GM21576 (cell line): ENCODE measurements around the gene FBXO28.
"Not testable (repeated sequence)": the region's sequence is repeated elsewhere in the genome, so short reads cannot be mapped to it uniquely, and the experiment has no call there.

Source experiments
- ATAC-seq: cut with Tn5 transposase; IDR thresholded peaks from one replicate; pipeline ENCODE4 v1.9.1; 2021; ENCODE audit warnings: mild to moderate bottlenecking, moderate library complexity; ENCODE audit not compliant: unreplicated experiment

Gene FBXO28

DNA sequence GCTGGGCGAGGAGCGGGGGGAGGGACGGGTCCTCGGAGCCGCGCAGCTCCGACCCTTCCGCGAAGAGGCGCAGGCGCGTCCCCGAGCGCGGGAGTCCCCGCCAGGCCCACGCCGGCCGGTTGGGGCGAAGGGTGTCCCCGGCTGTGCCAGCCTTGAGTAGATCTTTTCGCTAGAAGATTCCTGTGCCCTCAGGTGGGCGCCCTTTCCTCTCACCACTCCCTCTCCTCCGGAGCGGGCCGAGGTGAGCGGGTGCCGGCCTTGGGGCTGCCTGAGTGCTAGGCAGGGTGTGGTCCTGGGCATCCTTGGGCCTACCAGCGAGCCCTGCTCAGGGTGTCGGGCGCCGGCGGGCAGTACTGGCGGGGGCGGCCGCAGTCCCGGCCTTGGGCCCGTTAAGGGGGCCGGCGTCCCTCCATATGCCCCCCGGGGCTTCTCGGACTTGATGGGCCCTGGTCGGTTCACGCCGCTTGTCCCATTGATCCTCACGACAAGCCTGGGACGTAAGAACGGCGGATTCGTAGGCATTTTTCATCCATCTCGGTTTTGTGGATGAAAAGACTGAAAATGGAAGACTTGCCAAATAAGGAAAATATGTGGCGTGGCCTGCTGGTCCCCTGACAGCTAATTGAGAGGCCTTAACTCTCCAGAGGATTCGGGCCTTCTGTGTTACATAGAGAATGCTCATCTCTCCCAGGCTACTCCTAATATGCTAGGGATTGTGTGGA, 69.8 kb downstream of the FBXO28 start:
- peak; percentile 37 for ATAC-seq

DNA sequence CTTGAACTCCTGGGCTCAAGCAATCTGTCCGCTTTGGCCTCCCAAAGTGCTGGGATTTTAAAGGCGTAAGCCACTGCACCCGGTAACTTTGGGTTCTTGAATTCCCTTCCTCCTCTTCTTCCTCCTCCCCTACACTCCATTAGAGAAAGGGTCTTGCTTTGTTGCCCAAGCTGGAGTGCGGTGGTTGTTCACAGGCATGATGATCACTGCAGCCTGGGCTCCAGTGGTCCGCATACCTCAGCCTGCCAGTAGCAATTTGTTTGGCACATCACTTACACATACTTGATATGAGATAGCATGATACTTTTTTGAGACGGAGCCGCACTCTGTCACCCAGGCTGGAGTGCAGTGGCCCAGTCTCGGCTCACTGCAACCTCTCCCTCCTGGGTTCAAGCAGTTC, 71.3 kb downstream of the FBXO28 start:
- ATAC-seq: no peak

GRCh38 chr1:224188286-224188685, 74.4 kb downstream of the FBXO28 start:
- no peak for ATAC-seq

DNA sequence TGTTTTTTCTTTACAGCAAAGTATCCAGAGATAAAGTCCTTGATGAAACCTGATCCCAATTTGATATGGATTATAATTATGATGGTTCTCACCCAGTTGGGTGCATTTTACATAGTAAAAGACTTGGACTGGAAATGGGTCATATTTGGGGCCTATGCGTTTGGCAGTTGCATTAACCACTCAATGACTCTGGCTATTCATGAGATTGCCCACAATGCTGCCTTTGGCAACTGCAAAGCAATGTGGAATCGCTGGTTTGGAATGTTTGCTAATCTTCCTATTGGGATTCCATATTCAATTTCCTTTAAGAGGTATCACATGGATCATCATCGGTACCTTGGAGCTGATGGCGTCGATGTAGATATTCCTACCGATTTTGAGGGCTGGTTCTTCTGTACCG, 75.7 kb downstream of the FBXO28 start:
- no peak for ATAC-seq

DNA sequence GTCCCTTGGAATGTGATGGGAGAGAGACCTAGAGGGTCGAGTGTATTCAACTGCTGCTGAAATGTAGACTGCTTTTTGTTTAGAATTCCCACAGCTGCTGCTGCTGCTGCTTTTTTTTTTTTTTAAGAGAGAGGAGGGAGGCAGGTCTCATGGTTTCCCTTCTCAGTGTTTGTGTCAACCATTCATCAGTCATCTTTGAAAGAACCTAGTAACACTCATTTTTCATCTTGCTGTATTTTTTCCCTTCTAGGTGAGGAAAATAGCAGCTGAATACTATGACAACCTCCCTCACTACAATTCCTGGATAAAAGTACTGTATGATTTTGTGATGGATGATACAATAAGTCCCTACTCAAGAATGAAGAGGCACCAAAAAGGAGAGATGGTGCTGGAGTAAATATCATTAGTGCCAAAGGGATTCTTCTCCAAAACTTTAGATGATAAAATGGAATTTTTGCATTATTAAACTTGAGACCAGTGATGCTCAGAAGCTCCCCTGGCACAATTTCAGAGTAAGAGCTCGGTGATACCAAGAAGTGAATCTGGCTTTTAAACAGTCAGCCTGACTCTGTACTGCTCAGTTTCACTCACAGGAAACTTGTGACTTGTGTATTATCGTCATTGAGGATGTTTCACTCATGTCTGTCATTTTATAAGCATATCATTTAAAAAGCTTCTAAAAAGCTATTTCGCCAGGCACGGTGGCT, 78.3 kb downstream of the FBXO28 start:
- ATAC-seq: no peak

DNA sequence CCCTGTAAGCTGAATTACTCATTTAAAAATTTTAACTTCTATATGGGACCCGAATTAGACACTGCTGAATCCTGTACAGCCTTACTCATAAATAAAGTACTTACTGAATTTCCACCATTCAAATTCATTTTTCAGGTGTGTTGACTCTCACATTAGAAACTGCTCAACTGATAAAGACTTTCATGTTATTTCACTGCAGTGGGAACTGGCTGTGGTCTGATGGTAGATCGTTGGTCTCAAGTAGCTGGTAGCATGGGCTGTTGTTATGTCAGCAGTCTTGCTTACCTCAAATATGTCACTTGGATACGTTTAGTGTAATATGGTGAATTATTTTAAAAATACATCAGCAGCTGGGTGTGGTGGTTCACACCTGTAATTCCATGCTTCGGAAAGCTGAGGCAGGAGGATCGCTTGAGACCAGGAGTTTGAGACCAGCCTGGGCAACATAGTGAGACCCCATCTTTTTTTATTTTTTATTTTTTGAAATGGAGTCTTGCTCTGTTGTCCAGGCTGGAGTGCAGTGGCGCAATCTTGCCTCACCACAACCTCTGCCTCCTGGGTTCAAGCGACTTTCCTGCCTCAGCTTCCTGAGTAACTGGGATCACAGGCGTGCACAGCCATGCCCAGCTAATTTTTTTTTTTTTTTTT, 79.5 kb downstream of the FBXO28 start:
- no peak for ATAC-seq

GRCh38 chr1:224196813-224197600, 83.1 kb downstream of the FBXO28 start:
- no peak for ATAC-seq

DNA sequence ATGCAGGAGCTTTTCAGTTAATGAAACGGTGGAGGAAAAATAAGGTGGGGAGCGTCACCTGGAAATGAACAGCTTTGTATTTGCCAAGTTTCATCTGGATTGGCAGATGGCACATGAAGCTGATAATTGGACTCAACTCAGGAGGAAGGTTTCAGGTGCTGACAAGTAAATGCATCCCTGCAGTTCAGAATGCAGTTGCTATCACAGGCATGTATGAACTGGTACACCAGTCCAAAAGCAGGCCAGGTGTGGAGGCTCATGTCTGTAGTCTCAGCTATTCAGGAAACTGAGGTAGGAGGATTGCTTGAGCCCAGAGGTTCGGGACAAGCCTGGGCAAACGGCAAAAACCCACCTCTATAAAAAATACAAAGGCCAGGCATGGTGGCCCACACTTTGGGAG, 84.7 kb downstream of the FBXO28 start:
- ATAC-seq: no peak

DNA sequence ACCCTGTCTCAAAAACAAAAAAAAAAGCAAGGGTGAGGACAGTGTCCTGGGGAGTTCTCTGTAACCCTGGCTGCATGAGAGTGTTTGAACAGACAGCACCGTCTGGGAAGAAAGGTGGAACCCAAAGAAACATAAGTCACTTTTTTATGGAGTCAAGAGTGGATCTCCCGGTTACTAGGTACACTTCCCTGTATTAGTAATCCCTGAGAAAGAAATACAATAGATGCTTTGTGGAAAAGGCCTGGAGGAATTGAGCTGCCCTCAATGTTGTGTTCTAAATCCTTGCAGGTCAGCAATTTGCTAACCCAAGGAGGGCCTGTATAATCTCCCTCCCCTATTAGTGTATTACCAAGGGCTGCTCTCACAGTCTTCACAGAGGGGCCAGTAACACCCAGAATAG, 85.8 kb downstream of the FBXO28 start:
- ATAC-seq: no peak

DNA sequence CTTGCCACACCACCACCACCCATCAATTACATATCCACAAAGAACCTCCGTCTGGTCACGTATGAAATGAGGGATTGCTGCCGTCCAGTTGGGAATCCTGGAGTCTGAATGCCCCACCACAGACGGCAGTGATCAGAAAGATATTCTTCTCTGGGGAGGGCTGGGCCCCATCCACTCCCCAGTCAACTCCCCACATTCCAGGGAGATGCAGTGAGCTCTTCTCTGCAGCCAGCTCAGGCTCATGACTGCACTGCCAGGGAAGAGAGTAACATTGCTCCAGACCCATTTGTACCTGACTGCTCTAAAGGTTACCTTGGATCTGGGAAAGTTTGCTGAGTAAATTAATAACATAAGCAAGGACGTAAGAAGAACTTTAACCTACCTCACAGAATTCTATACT, 87.5 kb downstream of the FBXO28 start:
- no peak for ATAC-seq

GRCh38 chr1:224201853-224202252, 87.9 kb downstream of the FBXO28 start:
- ATAC-seq: no peak

DNA sequence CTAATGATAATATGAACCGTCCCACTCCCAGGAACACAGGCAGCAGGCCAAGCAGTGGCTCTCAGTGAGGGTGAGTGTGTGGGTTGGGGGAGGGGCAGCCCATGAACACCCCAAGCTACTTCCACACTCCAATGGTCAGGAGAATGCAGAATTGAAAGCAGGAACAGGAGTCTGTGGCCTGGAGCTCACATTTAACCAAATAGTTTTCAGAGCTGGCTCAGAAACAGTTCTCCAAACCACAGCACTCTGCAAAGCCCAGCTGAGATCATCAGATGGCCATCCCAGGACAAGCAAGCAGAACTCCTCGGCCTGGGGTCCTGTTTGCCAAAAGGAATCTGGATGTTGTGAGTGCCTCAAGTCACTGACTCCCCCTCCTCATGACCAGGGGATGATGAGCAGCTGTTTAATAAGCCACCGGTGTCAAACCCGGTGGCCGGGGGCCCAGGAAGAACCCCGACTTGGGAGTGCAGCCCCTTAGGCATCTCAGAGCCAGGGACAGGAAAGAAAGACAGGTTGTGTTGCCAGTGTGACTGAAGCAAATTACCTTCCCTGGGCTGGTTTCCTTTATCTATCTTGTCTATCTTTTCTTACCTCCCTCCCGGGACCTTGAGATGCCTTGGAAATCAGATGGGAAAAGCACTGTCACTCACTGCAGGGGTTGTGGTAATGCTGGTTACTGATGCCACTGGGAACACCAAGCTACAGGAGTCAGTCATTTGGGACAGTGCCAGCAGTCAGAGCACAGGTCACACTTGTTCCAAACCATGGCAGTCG, 89.5 kb downstream of the FBXO28 start:
- peak; percentile 66 for ATAC-seq

- ATAC-seq: no peak
Observed at GRCh38 chr1:224205438-224205840, 91.5 kb downstream of the FBXO28 start.

DNA sequence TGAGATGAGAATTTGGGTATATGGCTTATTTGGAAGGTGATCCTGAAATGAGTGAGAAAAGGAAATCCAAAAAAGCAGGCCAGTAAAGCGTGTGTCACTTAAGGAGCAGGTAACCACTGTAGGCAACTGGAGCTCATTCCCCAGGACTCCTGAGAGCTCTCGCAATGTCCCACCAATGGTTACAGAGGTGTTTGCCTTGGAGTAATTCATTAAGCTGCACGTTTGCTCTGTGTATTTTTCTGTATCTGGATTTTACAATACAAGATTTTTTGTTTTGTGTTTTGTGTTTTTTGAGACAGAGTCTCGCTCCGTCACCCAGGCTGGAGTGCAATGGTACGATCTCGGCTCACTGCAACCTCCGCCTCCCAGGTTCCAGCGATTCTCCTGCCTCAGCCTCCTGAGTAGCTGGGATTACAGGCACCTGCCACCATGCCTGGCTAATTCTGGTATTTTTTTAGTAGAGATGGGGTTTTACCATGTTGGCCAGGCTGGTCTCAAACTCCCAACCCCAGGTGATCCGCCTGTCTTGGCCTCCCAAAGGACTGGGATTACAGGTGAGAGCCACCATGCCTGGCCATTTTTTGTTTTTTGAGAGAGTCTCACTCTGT, 92.1 kb downstream of the FBXO28 start:
- ATAC-seq: not testable (repeated sequence)

DNA sequence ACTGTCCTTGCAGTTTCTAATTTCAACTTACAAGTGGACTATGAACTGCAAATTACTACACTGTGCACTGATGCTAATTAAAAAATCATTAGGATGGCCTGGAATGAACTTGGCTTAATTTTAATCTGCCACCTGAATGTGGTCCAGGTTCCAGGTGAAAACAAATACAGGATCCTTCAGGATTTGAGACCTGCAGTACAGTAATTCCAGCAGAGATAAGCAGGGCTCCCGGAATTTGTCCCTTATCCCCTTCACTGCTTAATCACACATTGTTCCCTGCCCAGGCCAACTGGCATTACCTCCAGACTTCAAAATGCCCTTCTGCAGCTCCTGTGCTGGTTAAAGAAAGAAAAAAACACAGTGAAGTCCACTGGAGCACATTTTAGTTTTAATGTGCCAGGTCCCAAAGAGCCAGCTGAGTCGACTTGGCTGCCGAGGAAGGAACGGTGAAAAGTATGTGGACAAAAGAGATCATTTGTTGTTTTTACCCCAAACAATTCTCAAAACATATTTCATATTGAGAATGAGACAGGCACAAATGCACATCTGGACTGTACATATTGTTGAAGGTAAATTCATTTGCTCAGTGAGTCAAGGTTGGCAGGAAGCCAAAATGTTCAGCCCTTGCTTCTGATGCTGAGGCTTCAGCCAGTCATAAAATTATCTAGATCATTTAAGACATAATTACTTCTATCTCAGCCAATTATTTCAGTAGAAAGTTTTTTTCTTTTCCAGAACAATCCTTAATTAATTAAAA, 97.5 kb downstream of the FBXO28 start:
- no peak for ATAC-seq
